Measurements from ENCODE around the gene HTR7.

Gene HTR7

GRCh38 chr10:90712529-90712928 is 145.3 kb downstream of the HTR7 start:
- H3K4me3 ChIP-seq (ENCODE audit: low read depth in 1 of 2, low read length in 1 of 2) = no peak overlapping the region
- H3K27ac ChIP-seq = no peak overlapping the region
- H3K27me3 ChIP-seq = no peaks in the 10 kb centered on the region
- H3K4me1 ChIP-seq (ENCODE audit: control insufficient read depth in 1 of 2, insufficient read depth in 1 of 2, low read depth in 1 of 2, low read length in 1 of 2) = no peaks in the 10 kb centered on the region
- TF ChIP-seq, protein P1, sequence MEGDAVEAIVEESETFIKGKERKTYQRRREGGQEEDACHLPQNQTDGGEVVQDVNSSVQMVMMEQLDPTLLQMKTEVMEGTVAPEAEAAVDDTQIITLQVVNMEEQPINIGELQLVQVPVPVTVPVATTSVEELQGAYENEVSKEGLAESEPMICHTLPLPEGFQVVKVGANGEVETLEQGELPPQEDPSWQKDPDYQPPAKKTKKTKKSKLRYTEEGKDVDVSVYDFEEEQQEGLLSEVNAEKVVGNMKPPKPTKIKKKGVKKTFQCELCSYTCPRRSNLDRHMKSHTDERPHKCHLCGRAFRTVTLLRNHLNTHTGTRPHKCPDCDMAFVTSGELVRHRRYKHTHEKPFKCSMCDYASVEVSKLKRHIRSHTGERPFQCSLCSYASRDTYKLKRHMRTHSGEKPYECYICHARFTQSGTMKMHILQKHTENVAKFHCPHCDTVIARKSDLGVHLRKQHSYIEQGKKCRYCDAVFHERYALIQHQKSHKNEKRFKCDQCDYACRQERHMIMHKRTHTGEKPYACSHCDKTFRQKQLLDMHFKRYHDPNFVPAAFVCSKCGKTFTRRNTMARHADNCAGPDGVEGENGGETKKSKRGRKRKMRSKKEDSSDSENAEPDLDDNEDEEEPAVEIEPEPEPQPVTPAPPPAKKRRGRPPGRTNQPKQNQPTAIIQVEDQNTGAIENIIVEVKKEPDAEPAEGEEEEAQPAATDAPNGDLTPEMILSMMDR (IDR thresholded peaks at IDR 0.05) = no peak
- no peaks in the 10 kb centered on the region for H3K36me3 ChIP-seq
- H3K9me3 ChIP-seq = no peaks in the 10 kb centered on the region

GRCh38 chr10:90709727-90710126 is 148.1 kb downstream of the HTR7 start:
- TF ChIP-seq, protein P1 (IDR thresholded peaks at IDR 0.05) = no peak
- Histone ChIP-seq H3K36me3 (no peaks in the 10 kb centered on the region), H3K27ac (no peak overlapping the region), H3K4me1 (ENCODE audit: control insufficient read depth in 1 of 2, insufficient read depth in 1 of 2, low read depth in 1 of 2, low read length in 1 of 2) (no peaks in the 10 kb centered on the region), H3K27me3 (no peaks in the 10 kb centered on the region), H3K4me3 (ENCODE audit: low read depth in 1 of 2, low read length in 1 of 2) (no peak overlapping the region), H3K9me3 (no peaks in the 10 kb centered on the region)

DNA sequence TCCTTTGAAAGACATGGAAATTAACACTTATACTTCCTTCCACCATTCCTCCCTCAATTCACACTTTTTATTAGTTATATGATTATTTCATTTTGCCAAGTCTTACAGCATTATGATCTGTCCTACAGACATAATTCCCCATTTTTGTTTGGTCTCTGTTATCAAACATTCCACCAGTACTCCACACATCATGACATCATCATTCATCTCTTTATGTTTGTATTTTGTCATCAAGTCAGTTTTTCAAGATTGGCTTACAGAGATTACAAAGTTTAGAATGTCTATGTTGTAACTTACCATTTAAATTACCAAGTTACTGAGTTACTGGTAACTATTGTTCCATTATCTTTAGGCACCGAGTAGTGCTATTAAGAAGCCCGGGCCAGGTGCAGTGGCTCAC is 150.2 kb downstream of the HTR7 start:
- no peaks in the 10 kb centered on the region for H3K4me1 ChIP-seq (ENCODE audit: control insufficient read depth in 1 of 2, insufficient read depth in 1 of 2, low read depth in 1 of 2, low read length in 1 of 2)
- H3K36me3 ChIP-seq = no peaks in the 10 kb centered on the region
- no peaks in the 10 kb centered on the region for H3K9me3 ChIP-seq
- H3K27ac ChIP-seq = no peak overlapping the region
- TF ChIP-seq, protein P1 (IDR thresholded peaks at IDR 0.05) = no peak
- no peak overlapping the region for H3K4me3 ChIP-seq (ENCODE audit: low read depth in 1 of 2, low read length in 1 of 2)
- no peaks in the 10 kb centered on the region for H3K27me3 ChIP-seq

DNA sequence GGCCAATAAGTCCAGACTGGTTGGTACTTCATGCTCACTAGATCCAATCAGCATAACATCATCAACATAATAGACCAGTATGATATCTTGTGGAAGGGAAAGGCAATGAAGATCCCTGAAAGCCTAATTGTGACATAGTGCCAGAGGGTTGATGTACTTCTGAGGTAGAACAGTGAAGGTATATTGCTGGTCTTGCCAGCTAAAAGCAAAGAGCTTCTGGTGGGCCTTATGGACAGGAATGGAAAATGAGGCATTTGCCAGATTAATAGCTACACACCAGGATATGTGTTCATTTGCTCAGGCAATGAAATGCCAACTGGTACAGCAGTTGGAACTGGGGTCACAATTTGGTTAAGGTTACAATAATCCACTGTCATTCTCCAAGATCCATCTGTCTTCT is 156.4 kb downstream of the HTR7 start:
- Histone ChIP-seq H3K4me1 (ENCODE audit: control insufficient read depth in 1 of 2, insufficient read depth in 1 of 2, low read depth in 1 of 2, low read length in 1 of 2) (no peaks in the 10 kb centered on the region), H3K4me3 (ENCODE audit: low read depth in 1 of 2, low read length in 1 of 2) (no peak overlapping the region), H3K27me3 (no peaks in the 10 kb centered on the region), H3K27ac (no peak overlapping the region), H3K9me3 (no peaks in the 10 kb centered on the region), H3K36me3 (no peaks in the 10 kb centered on the region)
- TF ChIP-seq, protein P1 (IDR thresholded peaks at IDR 0.05) = no peak

DNA sequence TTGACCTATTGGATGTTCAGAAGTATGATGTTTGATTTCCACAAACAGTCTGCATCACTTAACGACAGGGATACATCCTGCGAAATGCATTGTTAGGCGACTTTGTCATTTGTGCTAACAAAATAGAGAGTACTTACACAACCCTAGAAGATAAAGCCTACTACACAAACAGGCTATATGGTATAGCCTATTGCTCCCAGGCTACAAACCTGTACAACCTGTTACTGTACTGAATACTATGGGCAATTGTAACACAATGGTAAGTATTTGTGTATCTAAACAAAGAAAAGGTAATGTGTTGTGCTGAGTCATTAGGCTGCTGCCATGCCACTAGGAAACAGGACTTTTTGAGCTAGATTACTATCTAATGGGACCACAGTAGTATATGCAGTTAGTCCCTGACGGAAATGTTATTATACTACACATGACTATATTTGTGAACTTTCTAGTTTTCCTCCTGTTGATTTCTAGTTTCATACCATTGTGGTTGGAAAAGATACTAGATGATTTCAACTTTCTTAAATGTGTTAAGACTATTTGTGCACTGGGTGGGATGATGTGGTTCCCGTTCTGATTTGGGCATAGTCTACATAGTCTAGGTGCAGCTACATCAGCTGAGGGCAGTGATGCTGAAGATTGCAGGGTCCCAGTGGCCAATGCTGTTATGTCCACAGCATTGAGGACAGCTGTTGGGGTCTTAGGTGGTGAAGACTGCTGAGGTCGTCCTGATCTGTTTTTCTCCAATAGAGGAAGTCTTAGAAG is 161.7 kb downstream of the HTR7 start:
- H3K4me3 ChIP-seq (ENCODE audit: low read depth in 1 of 2, low read length in 1 of 2) = no peak overlapping the region
- no peak overlapping the region for H3K27ac ChIP-seq
- H3K4me1 ChIP-seq (ENCODE audit: control insufficient read depth in 1 of 2, insufficient read depth in 1 of 2, low read depth in 1 of 2, low read length in 1 of 2) = no peaks in the 10 kb centered on the region
- H3K27me3 ChIP-seq = no peaks in the 10 kb centered on the region
- TF ChIP-seq, protein P1 (IDR thresholded peaks at IDR 0.05) = no peak
- H3K9me3 ChIP-seq = no peaks in the 10 kb centered on the region
- no peaks in the 10 kb centered on the region for H3K36me3 ChIP-seq

All from neutrophil (primary cell).